GM19328 (cell line): ENCODE measurements around the gene KIF5B.
A peak's percentile ranks its signal among the peaks of the same experiment; 100 is the strongest.
"Not testable (repeated sequence)": the region's sequence is repeated elsewhere in the genome, so short reads cannot be mapped to it uniquely, and the experiment has no call there.

Experiments
- ATAC-seq: cut with Tn5 transposase; IDR thresholded peaks from one replicate; pipeline ENCODE4 v1.9.1; 2021; ENCODE audit warnings: mild to moderate bottlenecking, moderate library complexity; ENCODE audit not compliant: unreplicated experiment

The KIF5B gene

GRCh38 chr10:32056136-32057035 is at the start of gene KIF5B:
Gene KIF5B (minus strand): TSS chr10:32056425. CDS start chr10:32055973, 452 bp downstream.
- peak; percentile 83 for ATAC-seq

DNA sequence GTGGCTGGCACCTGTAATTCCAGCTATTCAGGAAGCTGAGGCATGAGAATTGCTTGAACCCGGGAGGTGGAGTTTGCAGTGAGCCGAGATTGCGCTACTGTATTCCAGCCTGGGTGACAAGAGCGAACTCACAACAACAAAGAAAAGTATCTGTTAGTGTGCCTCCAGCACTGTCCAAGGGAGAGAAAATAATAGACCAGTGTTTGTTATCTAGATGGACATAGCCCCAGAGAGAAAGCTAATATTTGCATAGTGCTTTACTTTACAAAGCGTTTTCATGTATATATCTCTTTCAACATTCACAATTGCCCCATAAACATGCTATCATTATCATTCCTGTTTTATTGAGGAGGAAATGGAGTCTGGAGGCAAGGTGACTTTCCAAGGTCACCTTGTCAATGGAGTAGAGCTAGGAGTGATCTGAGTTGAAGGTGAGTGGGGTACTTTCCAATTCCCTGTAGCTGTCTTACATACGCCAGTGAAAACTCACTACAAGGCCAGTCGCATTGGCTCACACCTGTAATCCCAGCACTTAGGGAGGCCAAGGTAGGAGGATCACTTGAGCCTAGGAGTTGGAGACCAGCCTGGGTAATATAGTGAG is 49.7 kb upstream of the KIF5B start:
- no peak for ATAC-seq

DNA sequence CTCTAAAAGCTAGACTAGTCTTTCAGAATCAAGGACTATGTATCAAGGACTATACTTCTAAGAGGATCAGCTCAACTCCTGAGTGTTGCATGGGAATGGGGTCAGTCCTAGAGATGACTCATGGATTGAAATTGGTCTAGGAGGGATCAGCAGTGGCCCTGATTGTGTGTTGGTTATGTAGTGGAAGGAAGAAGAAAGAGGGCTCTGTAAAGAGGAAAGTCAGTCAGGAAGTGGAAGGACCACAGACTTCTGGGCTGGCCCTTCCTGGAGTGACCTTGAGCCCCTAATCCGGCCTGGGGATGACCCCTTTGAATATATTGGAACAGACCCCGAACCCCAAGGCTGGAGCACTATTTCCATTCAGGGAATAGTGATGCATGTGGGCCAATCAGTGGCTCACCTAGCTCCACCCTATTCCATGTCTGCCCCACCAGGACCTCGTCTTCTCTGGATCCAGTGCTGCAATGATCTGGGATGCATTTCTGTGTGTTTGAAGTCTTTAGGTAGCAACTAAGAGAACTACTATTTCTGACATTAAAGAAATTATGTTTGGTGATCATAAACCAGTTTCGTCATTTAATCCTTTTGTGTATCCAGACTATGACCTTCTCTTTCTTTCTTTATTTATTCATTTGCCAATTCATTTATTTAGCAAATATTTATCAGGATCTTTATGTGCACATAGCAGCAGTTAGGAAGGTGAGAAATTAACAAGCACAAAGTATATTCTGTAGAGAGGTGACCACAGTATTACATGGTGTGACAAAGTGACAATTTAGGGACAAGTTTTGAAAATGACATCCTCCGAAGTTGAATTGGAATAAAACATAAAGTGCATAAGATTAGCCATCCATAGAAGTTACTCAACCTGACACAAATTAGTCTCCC is 48.6 kb upstream of the KIF5B start:
- ATAC-seq, result no peak

- no peak for ATAC-seq
These were observed 48.0 kb upstream of the KIF5B start for GRCh38 chr10:32104181-32104580.

DNA sequence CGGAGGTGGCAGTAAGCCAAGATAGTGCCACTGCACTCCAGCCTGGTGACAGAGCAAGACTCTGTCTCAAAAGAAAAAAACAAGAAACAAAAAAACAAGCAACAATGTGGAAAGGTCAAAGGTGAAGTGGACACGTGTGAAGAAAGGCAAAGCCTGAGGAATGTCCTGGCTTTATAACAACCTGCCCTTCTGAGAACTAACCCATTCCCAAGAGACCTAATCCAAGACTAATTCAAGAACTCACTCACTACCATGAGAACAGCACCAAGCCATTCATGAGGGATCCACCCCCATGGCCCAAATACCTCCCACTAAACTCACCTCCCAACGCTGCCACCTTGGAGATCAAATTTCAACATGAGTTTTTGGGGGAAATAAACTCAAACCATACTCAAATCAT is 47.5 kb upstream of the KIF5B start:
- ATAC-seq, result no peak

DNA sequence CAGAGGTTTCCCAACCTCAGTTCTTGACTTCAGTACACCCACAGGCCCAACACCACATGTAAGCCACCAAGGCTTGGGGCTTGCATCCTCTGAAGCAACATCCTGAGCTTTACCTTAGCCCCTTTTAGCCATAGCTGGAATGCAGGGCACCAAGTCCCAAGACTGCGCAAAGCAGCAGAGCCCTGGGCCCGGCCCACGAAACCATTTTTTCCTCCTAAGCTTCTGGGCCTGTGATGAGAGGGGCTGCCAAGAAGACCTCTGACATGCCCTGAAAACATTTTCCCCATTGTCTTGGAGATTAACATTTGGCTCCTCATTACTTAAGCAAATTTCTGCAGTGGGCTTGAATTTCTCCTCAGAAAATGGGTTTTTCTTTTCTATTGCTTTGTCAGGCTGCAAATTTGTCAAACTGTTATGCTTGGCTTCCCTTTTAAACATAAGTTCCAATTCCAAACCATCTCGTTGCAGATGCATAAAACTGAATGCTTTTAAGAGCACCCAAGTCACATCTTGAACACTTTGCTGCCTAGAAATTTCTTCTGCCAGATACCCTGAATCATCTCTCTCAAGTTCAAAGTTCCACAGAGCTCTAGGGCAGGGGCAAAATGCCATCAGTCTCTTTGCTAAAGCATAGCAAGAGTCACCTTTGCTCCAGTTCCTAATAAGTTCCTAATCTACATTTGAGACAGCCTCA is 42.5 kb upstream of the KIF5B start:
- ATAC-seq, result not testable (repeated sequence)

DNA sequence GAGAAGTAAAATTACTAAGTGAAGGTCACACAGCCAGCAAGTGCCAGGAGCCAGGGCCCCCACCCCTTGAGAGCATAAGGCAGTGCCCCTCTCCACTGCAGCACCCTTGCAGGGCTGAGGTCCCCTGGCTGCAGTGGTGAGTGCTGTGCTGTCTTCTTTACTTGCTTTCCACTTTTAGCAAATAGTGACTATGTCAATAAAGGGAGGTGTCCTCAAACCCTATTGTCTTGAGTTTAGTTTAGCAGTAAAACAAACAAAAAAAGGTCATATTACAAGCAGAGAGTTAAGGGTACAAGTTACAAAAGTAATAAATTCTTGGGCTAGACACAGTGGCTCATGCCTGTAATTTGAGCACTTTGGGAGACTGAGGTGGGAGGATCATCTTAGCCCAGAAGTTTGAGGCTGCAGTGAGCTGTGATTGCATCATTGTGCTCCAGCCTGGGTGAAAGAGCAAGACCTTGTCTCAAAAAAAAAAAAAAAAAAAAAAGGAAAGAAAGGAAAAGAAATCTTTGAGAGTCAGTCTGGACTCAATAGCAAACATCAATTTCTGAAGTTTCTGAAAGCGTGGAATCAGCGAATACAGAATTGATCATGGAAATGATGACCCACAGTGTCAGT is 39.0 kb upstream of the KIF5B start:
- ATAC-seq, result no peak

GRCh38 chr10:32093650-32094049 is 37.4 kb upstream of the KIF5B start:
- no peak for ATAC-seq

GRCh38 chr10:32091046-32091445 is 34.8 kb upstream of the KIF5B start:
- no peak for ATAC-seq

DNA sequence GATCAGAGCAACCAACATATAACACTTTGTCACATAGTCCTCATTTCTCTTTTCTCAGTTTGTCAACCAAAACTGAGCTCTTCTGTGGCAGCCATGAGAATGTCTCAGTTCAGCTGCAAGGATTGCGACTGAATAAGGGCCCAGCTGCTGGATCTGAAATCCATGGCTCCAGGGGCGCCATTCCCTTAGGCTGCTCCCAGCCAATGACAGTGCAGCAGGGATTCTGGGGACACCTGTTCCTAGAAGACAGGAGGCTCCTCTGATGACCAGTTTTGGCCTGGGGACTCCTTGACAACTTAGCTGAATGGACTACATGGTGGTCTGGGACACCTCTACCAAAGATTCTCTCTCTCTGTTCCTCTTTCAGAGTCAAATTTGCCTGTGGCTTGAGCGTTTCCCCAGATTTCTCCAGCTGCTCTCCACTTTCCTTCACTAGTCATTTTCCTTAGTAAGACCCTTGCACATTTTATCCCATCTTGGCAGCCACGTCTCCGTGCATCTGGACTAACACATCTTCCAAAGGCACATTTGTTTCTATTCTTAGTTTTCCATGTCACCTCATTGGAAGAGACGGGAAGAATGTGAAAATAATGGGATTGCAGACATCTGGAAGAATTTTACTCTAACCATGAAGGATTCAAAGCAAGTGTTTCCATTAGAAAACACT is 28.1 kb upstream of the KIF5B start:
- no peak for ATAC-seq

DNA sequence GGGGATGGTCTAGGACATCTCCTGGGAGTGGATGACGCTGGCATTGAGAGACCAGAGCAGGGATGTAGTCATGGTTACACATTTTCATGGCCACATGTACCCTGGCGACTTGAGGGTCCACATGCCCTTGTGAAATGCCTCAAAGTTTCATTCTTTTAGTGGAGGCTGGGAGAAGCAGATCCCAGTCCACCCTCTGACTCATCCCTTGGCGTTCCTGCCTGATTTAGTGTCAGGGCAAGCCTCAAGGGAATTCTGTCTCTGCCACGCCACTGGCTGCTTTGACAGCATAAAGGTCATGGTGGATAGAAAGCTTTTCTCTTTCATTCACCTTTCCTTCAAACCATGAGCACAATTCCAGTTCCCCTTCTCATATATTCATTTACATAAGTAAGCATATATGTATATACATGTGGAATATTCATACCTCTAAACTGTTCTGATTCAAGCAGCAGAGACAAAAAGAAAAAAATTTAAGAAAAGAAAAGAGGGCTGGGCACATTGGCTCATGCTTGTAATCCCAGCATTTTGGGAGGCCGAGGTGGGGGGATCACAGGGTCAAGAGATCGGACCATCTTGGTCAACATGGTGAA is 21.8 kb upstream of the KIF5B start:
- ATAC-seq, result no peak

DNA sequence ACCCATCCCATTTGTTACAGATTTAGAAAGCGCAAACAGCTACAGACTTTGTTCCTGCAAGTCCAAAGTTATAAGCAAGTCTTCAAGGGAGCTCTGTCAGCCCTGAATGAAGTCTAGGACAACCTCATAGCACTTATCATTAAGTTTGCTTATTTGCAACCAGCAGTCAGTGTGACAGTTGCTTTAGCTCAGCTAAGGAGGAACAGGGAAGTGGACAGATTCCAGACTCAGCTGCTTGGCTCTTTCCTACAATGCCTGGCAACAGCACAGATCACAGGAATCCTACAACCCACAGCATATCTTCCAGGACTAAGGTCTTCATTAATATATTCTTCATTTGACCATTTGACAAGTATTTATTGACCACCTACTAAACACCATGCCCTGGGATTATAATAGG is 17.4 kb upstream of the KIF5B start:
- no peak for ATAC-seq

GRCh38 chr10:32073128-32073527 is 16.9 kb upstream of the KIF5B start:
- ATAC-seq, result no peak

DNA sequence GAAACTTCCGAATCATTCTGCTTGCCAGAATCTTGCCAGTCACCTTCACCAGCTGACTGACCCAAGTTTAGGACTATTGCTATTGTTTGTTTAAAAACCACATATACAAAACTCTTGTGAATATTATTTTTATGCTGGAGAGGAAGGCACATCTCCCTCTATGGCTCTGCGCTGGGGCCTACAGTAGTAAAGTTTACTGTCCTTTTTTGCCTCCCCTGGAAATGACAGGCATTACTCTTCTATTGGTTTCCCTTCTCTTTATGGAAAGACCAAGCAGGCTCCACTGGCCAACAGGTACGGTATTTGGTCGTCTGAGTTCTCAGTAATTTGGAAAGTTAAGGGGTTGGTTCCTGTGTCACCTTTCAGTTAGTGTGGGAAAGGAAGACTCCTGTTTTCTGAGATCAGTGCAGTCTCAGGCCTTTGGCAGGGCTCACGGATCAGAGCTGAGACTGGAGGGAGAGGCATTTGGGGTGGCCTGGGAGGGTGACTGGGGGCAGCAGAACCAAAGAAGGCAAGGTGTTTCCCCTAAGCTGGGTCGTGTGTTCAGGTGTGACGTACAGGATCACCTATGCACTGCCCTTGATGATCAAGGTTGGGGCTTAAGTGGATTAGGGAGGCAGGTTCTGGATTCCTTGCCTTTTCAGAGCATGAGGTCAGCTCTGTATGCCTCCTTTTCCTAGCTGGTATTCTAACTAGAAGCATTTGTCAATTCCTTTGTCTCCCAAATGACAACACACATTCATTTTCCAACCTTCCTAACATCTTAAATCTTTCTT is 16.0 kb upstream of the KIF5B start:
- ATAC-seq, result no peak

DNA sequence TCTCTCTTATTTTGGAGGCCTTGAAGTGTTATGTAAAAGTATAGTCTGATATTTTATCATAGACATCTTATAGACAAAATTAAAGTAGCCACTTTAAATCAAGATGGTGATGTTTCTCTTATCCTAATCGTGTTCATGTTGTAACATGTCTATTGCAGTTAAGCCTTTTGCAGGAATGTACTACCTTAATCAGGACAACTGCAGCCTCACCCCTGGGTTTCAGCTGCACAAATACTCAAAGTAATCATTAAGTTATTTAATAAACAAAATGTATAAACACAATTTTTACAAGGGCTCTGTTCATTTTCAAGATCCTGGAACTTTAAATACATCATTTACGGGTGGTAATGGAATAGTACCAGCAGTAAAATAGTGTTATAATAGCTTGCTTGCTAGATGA is 14.4 kb upstream of the KIF5B start:
- no peak for ATAC-seq

DNA sequence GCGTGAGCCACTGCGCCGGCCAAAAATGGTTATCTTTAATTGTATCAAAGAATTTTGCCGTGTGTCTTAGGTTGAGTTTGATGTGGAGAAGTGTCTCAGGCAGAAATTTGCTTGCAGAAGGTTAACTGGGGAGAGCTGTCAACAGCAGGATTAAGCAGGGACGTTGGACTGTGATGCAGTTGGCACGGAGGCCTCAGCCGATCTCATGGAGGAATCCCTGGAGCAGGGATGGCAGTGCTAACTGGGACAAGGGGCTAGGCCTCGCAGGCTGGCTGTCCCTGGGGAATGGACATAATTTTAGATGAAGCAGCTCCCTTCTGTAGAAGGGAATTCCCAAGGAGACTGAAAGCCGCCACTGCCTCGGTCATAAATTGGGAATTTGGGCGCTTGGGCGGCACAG is 12.3 kb upstream of the KIF5B start:
- no peak for ATAC-seq

DNA sequence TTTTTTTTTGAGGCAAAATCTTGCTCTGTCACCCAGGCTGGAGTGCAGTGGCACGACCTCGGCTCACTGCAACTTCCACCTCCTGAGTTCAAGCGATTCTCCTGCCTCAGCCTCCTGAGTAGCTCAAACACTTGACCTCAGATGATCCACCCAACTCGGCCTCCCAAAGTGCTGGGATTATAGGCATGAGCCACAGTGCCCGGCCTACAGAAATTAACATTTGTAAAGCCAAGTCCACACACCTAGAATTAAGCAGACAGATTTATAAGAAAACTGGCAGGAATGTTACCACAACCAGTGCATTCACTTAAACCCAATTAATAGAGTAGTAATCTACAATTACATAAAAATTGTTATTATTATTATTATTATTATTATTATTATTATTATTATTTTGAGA is 11.7 kb upstream of the KIF5B start:
- ATAC-seq, result not testable (repeated sequence)

DNA sequence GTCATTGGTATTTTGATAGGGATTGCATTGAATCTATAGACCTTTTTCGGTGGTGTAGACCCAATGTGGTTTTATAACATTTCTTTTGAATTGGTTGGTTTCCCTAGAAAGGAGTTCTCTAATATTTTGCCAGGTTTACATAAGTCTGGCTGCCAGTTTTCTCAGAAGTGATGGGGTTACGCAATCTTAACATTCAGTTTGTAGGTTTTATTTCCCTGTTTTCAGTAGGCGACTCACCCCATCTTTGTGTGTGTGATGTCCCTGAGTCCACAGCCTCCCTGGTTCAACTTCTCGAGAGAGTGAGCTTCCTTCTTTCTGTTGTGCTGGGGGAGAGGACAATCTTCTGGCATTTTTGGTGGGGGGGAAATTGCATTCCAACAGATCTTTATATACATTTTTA is 9.6 kb upstream of the KIF5B start:
- no peak for ATAC-seq

GRCh38 chr10:32061440-32061839 is 5.2 kb upstream of the KIF5B start:
- ATAC-seq, result no peak
